RWPE2 (cell line): Measurements from ENCODE around the gene NFASC.

Experiments
- ATAC-seq: fragments of 200-7000 bp; cut with Tn5 transposase; 3 replicates; pipeline ENCODE4 v1.9.1; 2021; ENCODE audit warnings: low read depth
- DNase-seq: peaks from one replicate; pipeline ENCODE4 v3.0.0-alpha.2; 2020; ENCODE audit warnings: low spot score
- H3K27ac ChIP-seq: fragments of 450-650 bp; 2 replicates; pipeline ENCODE4 v1.5.1; 2017; ENCODE audit warnings: mild to moderate bottlenecking; ENCODE audit not compliant: poor library complexity, severe bottlenecking
- H3K27me3 ChIP-seq: fragments of 250-450 bp; sonication (Bioruptor Pico); 2 replicates; pipeline ENCODE4 v1.5.1; 2021; ENCODE audit warnings: mild to moderate bottlenecking, moderate library complexity; ENCODE audit not compliant: insufficient read depth, poor library complexity, severe bottlenecking
- H3K36me3 ChIP-seq: fragments of 250-450 bp; sonication (Bioruptor Pico); 2 replicates; pipeline ENCODE4 v1.5.1; 2020; ENCODE audit warnings: low read depth, mild to moderate bottlenecking, moderate library complexity
- H3K4me1 ChIP-seq: fragments of 250-450 bp; sonication (Bioruptor Pico); 2 replicates; pipeline ENCODE4 v1.5.1; 2021; ENCODE audit warnings: mild to moderate bottlenecking, moderate library complexity; ENCODE audit not compliant: insufficient read depth, poor library complexity, severe bottlenecking
- H3K4me3 ChIP-seq: fragments of 250-450 bp; sonication (Bioruptor Pico); 2 replicates; pipeline ENCODE4 v1.5.1; 2021; ENCODE audit warnings: mild to moderate bottlenecking, moderate library complexity; ENCODE audit not compliant: severe bottlenecking
- H3K9me3 ChIP-seq: fragments of 250-450 bp; sonication (Bioruptor Pico); 2 replicates; pipeline ENCODE4 v1.5.1; 2021; ENCODE audit warnings: mild to moderate bottlenecking, moderate library complexity; ENCODE audit not compliant: severe bottlenecking
- CTCF ChIP-seq: fragments of 450-650 bp; IDR thresholded peaks from one replicate; pipeline ENCODE4 v1.5.1; 2017; ENCODE audit warnings: mild to moderate bottlenecking, moderate library complexity; ENCODE audit not compliant: poor library complexity, severe bottlenecking

Gene NFASC

DNA sequence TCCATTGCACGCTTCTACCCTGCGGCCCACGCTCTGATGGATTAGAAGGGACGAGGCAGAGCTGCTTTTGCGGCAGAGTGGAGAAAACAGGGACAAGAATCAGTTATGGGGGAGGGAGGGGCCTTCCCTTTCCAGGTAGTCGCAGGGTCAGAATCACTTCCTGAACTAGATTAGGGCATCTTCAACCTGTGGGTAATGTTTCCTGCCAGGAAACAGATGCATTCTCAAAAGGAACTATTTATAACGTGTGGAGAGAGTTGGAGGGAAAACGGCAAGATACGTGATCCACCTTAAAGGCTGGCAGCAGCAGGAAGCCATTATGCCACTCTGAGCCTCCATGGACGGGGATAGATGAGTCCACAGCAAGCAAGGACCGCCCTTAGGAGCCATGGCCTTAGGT lies 112.5 kb downstream of the NFASC start:
- no peak for ATAC-seq
- H3K9me3 ChIP-seq = no peaks in the 10 kb centered on the region
- no peaks in the 10 kb centered on the region for H3K36me3 ChIP-seq
- H3K27ac ChIP-seq = no peak overlapping the region
- DNase-seq = no peak
- no peak overlapping the region for H3K4me3 ChIP-seq
- TF ChIP-seq CTCF = no peak
- no peaks in the 10 kb centered on the region for H3K4me1 ChIP-seq
- no peaks in the 10 kb centered on the region for H3K27me3 ChIP-seq

- no peaks in the 10 kb centered on the region for H3K36me3 ChIP-seq
- no peak overlapping the region for H3K4me3 ChIP-seq
- H3K27me3 ChIP-seq = no peaks in the 10 kb centered on the region
- H3K27ac ChIP-seq = no peak overlapping the region
- no peaks in the 10 kb centered on the region for H3K9me3 ChIP-seq
- DNase-seq = no peak
- no peak for TF ChIP-seq CTCF
- no peaks in the 10 kb centered on the region for H3K4me1 ChIP-seq
- ATAC-seq = no peak
These were observed 113.2 kb downstream of the NFASC start for GRCh38 chr1:204983881-204984280.

DNA sequence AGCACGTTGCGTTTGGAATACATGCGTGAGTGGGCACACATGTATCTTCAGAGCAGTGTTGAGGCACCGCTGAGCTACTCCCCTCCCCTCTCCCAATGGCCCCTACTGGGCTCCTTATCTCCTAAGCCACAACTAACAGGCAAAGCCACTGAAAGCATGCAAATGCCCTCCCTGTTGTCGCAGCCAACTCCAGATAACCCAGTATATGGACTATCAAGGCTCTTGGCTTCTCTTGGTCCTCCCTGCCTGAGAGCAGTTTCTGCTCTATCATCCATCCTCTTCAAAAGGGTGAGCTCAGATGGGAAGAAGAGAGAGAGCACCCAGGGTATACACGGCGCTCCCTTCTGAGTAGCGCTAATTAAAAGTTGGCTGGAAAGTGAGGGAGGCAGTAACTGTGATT lies 113.8 kb downstream of the NFASC start:
- no peak for DNase-seq
- H3K27ac ChIP-seq = no peak overlapping the region
- no peaks in the 10 kb centered on the region for H3K36me3 ChIP-seq
- H3K4me1 ChIP-seq = no peaks in the 10 kb centered on the region
- peaks cover under 1% of the 10 kb centered on the region for H3K27me3 ChIP-seq
- no peak for TF ChIP-seq CTCF
- no peak overlapping the region for H3K4me3 ChIP-seq
- no peaks in the 10 kb centered on the region for H3K9me3 ChIP-seq
- no peak for ATAC-seq

DNA sequence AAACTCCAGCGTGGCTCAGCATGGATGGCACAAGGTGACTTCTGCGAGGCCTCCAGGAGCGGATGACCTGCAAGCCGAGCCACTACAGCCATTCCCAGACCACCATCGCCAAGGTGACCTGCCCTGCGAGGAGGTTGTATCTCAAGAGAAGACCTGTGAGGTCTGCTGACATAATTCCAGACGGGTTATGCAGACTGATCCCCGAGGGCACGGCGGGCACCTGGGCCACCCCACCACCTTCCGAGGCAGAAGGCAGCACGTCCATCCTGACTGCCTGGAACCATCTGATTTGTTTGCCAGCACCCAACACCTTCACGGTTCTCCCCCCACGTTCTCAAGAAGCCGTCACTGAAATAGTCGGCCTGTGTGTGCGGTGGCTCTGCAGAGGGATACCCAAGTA lies 115.5 kb downstream of the NFASC start:
- H3K27ac ChIP-seq = no peak overlapping the region
- TF ChIP-seq CTCF = no peak
- no peaks in the 10 kb centered on the region for H3K36me3 ChIP-seq
- no peaks in the 10 kb centered on the region for H3K4me1 ChIP-seq
- no peak for ATAC-seq
- DNase-seq = no peak
- no peak overlapping the region for H3K4me3 ChIP-seq
- H3K27me3 ChIP-seq = peaks cover 5% of the 10 kb centered on the region
- H3K9me3 ChIP-seq = no peaks in the 10 kb centered on the region

DNA sequence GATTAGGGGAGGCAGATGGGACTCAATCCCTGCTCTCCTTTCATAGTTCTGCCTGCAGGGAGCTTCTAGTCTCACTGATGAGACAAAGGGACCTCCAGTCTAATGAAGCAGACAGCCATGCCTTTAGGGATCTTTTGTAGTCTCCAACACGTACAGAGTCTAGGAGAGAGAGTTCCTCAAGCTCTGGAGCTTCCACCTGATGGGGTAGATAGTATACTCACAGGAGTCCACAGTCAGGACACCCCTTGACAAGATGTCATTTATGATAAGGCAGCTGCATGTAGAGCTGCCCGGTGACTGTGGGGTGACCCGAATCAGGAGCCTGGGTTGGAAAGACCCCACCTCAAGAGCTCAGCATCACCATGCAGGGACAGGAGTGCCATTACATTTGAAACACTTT lies 117.0 kb downstream of the NFASC start:
- H3K27me3 ChIP-seq = peaks cover 5% of the 10 kb centered on the region
- no peak overlapping the region for H3K4me3 ChIP-seq
- DNase-seq (no peak), ATAC-seq (no peak)
- H3K4me1 ChIP-seq = no peaks in the 10 kb centered on the region
- TF ChIP-seq CTCF = no peak
- H3K36me3 ChIP-seq = no peaks in the 10 kb centered on the region
- no peaks in the 10 kb centered on the region for H3K9me3 ChIP-seq
- H3K27ac ChIP-seq = no peak overlapping the region
